ENCODE data around the gene GAS6.

GAS6 gene

GRCh38 chr13:113865427-113865826, 1.6 kb upstream of the GAS6 start:
- no peak overlapping the region for H3K27ac ChIP-seq
- peaks cover 23 to 72% (median 63%) of the 10 kb centered on the region in 11 experiments for H3K27me3 ChIP-seq
- TF ChIP-seq Cebpa-rat (IDR thresholded peaks at IDR 0.05): no peak
- no peaks in the 10 kb centered on the region for H3K36me3 ChIP-seq
- no peak overlapping the region for H3K9ac ChIP-seq
- H3K4me3 ChIP-seq: no peak overlapping the region
- peaks cover 0 to 40% (median 18%) of the 10 kb centered on the region in 11 experiments; a peak in 14 of 22 replicates for H4K20me1 ChIP-seq
- H3K4me2 ChIP-seq: 0 out of 22 replicates have a peak overlapping the region, but pooled peaks of 2 of the 11 experiments have one; percentile 98
- peaks cover 9 to 22% (median 11%) of the 10 kb centered on the region in 11 experiments; a peak in 21 of 22 replicates for H3K9me3 ChIP-seq (replicated peaks in 1 of 11)
- H3K4me1 ChIP-seq: peaks cover 22 to 44% (median 39%) of the 10 kb centered on the region in 10 experiments; a peak in 19 of 20 replicates

- peak overlapping the region; percentile 98 to 100 (median 98) for H3K4me2 ChIP-seq
- H3K4me1 ChIP-seq: peaks cover 22 to 41% (median 39%) of the 10 kb centered on the region in 10 experiments; a peak in 19 of 20 replicates
- H3K4me3 ChIP-seq: peak overlapping the region; percentile 58 to 84 (median 68); a peak in 19 of 20 replicates
- peaks cover 0 to 44% (median 22%) of the 10 kb centered on the region in 11 experiments; a peak in 15 of 22 replicates for H4K20me1 ChIP-seq
- H3K9me3 ChIP-seq (replicated peaks in 1 of 11): peaks cover 9 to 22% (median 11%) of the 10 kb centered on the region in 11 experiments; a peak in 21 of 22 replicates
- H3K27ac ChIP-seq: peak overlapping the region in 3 of 11 experiments; percentile 74 to 80 (median 75); a peak in 3 of 22 replicates
- no peak for TF ChIP-seq Cebpa-rat (IDR thresholded peaks at IDR 0.05)
- peak overlapping the region in 9 of 11 experiments; percentile 24 to 83 (median 72); a peak in 9 of 22 replicates for H3K9ac ChIP-seq
- H3K36me3 ChIP-seq: peaks cover 0 to 7% (median 0%) of the 10 kb centered on the region in 11 experiments; a peak in 1 of 22 replicates
- peaks cover 23 to 74% (median 63%) of the 10 kb centered on the region in 11 experiments for H3K27me3 ChIP-seq
These were observed 506 bp upstream of the GAS6 start for GRCh38 chr13:113864273-113864890.

- peak overlapping the region in 7 of 11 experiments; percentile 26 to 80 (median 63); a peak in 11 of 22 replicates for H3K27ac ChIP-seq
- H3K4me3 ChIP-seq: peak overlapping the region; percentile 58 to 84 (median 68)
- H3K36me3 ChIP-seq: peaks cover 0 to 7% (median 0%) of the 10 kb centered on the region in 11 experiments; a peak in 1 of 22 replicates
- peaks cover 0 to 46% (median 23%) of the 10 kb centered on the region in 11 experiments; a peak in 16 of 22 replicates for H4K20me1 ChIP-seq
- H3K4me2 ChIP-seq: peak overlapping the region; percentile 98 to 100 (median 98)
- peaks cover 4 to 20% (median 7%) of the 10 kb centered on the region in 11 experiments; a peak in 21 of 22 replicates for H3K9me3 ChIP-seq (replicated peaks in 1 of 11)
- peaks cover 22 to 41% (median 38%) of the 10 kb centered on the region in 10 experiments; a peak in 19 of 20 replicates for H3K4me1 ChIP-seq
- peak overlapping the region; percentile 24 to 83 (median 72) for H3K9ac ChIP-seq
- TF ChIP-seq Cebpa-rat (IDR thresholded peaks at IDR 0.05): no peak
- H3K27me3 ChIP-seq: peaks cover 23 to 67% (median 63%) of the 10 kb centered on the region in 11 experiments
These were observed 849 bp downstream of the GAS6 start for GRCh38 chr13:113862931-113863523.

- peaks cover 0 to 53% (median 29%) of the 10 kb centered on the region in 11 experiments; a peak in 16 of 22 replicates for H4K20me1 ChIP-seq
- H3K4me1 ChIP-seq: peaks cover 22 to 43% (median 38%) of the 10 kb centered on the region in 10 experiments; a peak in 19 of 20 replicates
- peak overlapping the region in 7 of 11 experiments; percentile 60 to 83 (median 80); a peak in 10 of 22 replicates for H3K9ac ChIP-seq
- peak overlapping the region in 8 of 10 experiments; percentile 65 to 84 (median 70); a peak in 14 of 20 replicates for H3K4me3 ChIP-seq
- TF ChIP-seq Cebpa-rat (IDR thresholded peaks at IDR 0.05): no peak
- H3K36me3 ChIP-seq: peaks cover 0 to 7% (median 0%) of the 10 kb centered on the region in 11 experiments; a peak in 1 of 22 replicates
- H3K27me3 ChIP-seq: peaks cover 23 to 74% (median 66%) of the 10 kb centered on the region in 11 experiments
- H3K4me2 ChIP-seq: peak overlapping the region; percentile 98 to 100 (median 98)
- H3K9me3 ChIP-seq (replicated peaks in 1 of 11): peaks cover 0 to 14% (median 3%) of the 10 kb centered on the region in 11 experiments; a peak in 9 of 22 replicates
- H3K27ac ChIP-seq: peak overlapping the region in 4 of 11 experiments; percentile 47 to 75 (median 61); a peak in 6 of 22 replicates
These were observed 1.5 kb downstream of the GAS6 start for GRCh38 chr13:113862191-113862930.

GRCh38 chr13:113861433-113862030, 2.3 kb downstream of the GAS6 start:
- Histone ChIP-seq H3K27me3 (peaks cover 23 to 78% (median 69%) of the 10 kb centered on the region in 11 experiments), H3K4me2 (peak overlapping the region in 7 of 11 experiments; percentile 98 to 100 (median 99); a peak in 11 of 22 replicates), H3K27ac (no peak overlapping the region), H4K20me1 (peaks cover 0 to 61% (median 35%) of the 10 kb centered on the region in 11 experiments; a peak in 16 of 22 replicates), H3K4me3 (peak overlapping the region in 1 of 10 experiments; percentile 80; a peak in 1 of 20 replicates), H3K9me3 (replicated peaks in 1 of 11) (peaks cover 0 to 13% (median 0%) of the 10 kb centered on the region in 11 experiments; a peak in 9 of 22 replicates), H3K9ac (no peak overlapping the region; a peak in 1 of 22 replicates), H3K4me1 (peaks cover 24 to 52% (median 42%) of the 10 kb centered on the region in 10 experiments), H3K36me3 (peaks cover 0 to 9% (median 0%) of the 10 kb centered on the region in 11 experiments; a peak in 1 of 22 replicates)
- TF ChIP-seq Cebpa-rat (IDR thresholded peaks at IDR 0.05): no peak

GRCh38 chr13:113860665-113861432, 3.0 kb downstream of the GAS6 start:
- H3K27me3 ChIP-seq: peaks cover 18 to 78% (median 69%) of the 10 kb centered on the region in 11 experiments
- H3K4me2 ChIP-seq: peak overlapping the region in 6 of 11 experiments; percentile 4 to 100 (median 98); a peak in 9 of 22 replicates
- peaks cover 3 to 68% (median 42%) of the 10 kb centered on the region in 11 experiments; a peak in 20 of 22 replicates for H4K20me1 ChIP-seq
- peaks cover 31 to 59% (median 49%) of the 10 kb centered on the region in 10 experiments for H3K4me1 ChIP-seq
- peaks cover 0 to 16% (median 0%) of the 10 kb centered on the region in 11 experiments; a peak in 1 of 22 replicates for H3K36me3 ChIP-seq
- no peak for TF ChIP-seq Cebpa-rat (IDR thresholded peaks at IDR 0.05)
- H3K9ac ChIP-seq: no peak overlapping the region
- H3K4me3 ChIP-seq: no peak overlapping the region
- peaks cover 0 to 13% (median 0%) of the 10 kb centered on the region in 11 experiments; a peak in 7 of 22 replicates for H3K9me3 ChIP-seq (replicated peaks in 1 of 11)
- H3K27ac ChIP-seq: no peak overlapping the region
